Activated naive CD8-positive, alpha-beta T cell treated with anti-CD3 and anti-CD28 coated beads, Interleukin-2, amount 50 U/mL, for 24 hours (primary cell): ENCODE measurements around the gene DHX30.

Experiments used
- ATAC-seq: fragments of 150-1000 bp; cut with Tn5 transposase; one replicate; pipeline ENCODE4 v1.10.0; 2021
- DNase-seq: peaks from one replicate; pipeline ENCODE4 v3.0.0; 2021
- H3K27ac Mint-ChIP-seq: one replicate; pipeline ENCODE4 v1.8.0; 2021; ENCODE audit warnings: mild to moderate bottlenecking, mixed read lengths
- H3K27me3 Mint-ChIP-seq: one replicate; pipeline ENCODE4 v1.8.0; 2021; ENCODE audit warnings: mixed read lengths
- H3K36me3 Mint-ChIP-seq: one replicate; pipeline ENCODE4 v1.8.0; 2021; ENCODE audit warnings: low read depth, mixed read lengths
- H3K4me1 Mint-ChIP-seq: one replicate; pipeline ENCODE4 v1.8.0; 2021; ENCODE audit warnings: mixed read lengths
- H3K4me3 Mint-ChIP-seq: one replicate; pipeline ENCODE4 v1.8.0; 2021; ENCODE audit warnings: mild to moderate bottlenecking, moderate library complexity, mixed read lengths
- H3K9me3 Mint-ChIP-seq: one replicate; pipeline ENCODE4 v1.8.0; 2021; ENCODE audit warnings: mixed read lengths

Gene DHX30

DNA sequence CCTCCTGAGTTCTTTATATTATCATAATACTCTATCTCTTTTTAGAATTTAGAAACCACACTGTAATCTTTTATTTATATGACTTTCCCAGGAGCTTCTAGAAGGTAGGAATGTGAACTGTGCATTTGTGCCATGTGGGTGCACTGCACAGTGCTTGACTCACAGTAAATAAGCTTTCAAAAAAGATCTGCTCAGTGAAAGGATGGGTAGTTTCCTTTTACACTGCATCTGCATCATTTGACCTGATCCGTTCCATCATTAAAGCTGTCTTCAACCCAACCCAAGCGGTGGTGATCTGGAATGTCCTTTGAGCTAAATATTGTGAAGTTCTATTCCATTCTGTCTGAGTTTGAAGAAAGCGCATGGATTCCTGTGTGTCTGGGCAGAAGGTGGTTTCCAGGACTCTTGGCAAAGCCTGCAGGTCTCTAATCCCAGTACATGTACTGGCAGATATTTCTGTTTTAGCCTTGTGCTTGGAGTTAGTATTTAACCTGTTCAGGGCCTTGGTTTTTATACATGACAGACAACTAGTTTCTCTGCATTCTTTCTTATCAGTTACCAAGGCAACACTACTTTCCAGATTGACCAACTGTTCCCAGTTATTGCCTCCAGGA, 96.7 kb downstream of the DHX30 start:
- Mint-ChIP-seq H3K4me3 (no peak overlapping the region), H3K27me3 (no peaks in the 10 kb centered on the region), H3K4me1 (peaks cover 8% of the 10 kb centered on the region), H3K27ac (no peak overlapping the region), H3K9me3 (no peaks in the 10 kb centered on the region), H3K36me3 (peaks cover 19% of the 10 kb centered on the region)
- ATAC-seq (no peak), DNase-seq (no peak)
